Endothelial cell of umbilical vein (primary cell): Measurements from ENCODE around the gene USP4. TPM values are rescaled to one million over a fixed set of nuclear protein-coding genes. Genes with fewer than 3 reads are reported as not detected.

Experiments used
- BruUV-seq: library from RNA; stranded (reverse); fragments of 400-500 nt; replicated peaks from 2 replicates; lab custom pipeline; 2021; lab: Mats Ljungman, UMichigan
- CTCF ChIA-PET: fragments of 300-600, 350-600 bp; sonication (Branson Sonifier 250); formaldehyde crosslinking; loops from one replicate; lab custom pipeline; 2021; ENCODE audit warnings: antibody characterized with exemption, inconsistent platforms; lab: Charles Lee
- POLR2A ChIA-PET: fragments of 300-600, 350-600 bp; sonication (Branson Sonifier 250); formaldehyde crosslinking; loops from one replicate; lab custom pipeline; 2021; ENCODE audit warnings: antibody characterized with exemption, inconsistent platforms; lab: Charles Lee
- DNase-seq: peaks from one replicate; pipeline ENCODE4 v3.0.0-alpha.2; 2011; ENCODE audit warnings: low read depth, low spot score
- FAIRE-seq: peaks from 2 replicates; lab custom pipeline; 2011; peaks lifted over from hg19 to GRCh38; lab: Jason Lieb, UNC
- H2AFZ ChIP-seq: 2 replicates; pipeline ENCODE4 v1.6.0; 2012; ENCODE audit warnings: low read depth, low read length, control low read depth, inconsistent platforms
- H3K27ac ChIP-seq: 2 replicates; pipeline ENCODE4 v1.5.1; 2011; ENCODE audit warnings: low read depth, mild to moderate bottlenecking, control low read depth, low read length, moderate library complexity; ENCODE audit not compliant: insufficient read depth
- H3K27me3 ChIP-seq, 2 experiments: 2 replicates each; pipeline versions ENCODE4 v1.6.0 to v1.6.1; 2011; ENCODE audit warnings: low read length in 2 of 2, mixed read lengths in 1 of 2; ENCODE audit not compliant: control insufficient read depth in 2 of 2, insufficient read depth in 2 of 2
- H3K36me3 ChIP-seq, 2 experiments: 2 replicates in 1 of 2; 3 replicates in 1 of 2; pipeline ENCODE4 v1.5.1; 2011; ENCODE audit warnings: low read length in 2 of 2, mild to moderate bottlenecking in 1 of 2, moderate library complexity in 1 of 2; ENCODE audit not compliant: control insufficient read depth in 2 of 2, insufficient read depth in 2 of 2; ENCODE audit errors: extremely low read depth in 1 of 2
- H3K4me1 ChIP-seq: 3 replicates; pipeline ENCODE4 v1.5.1; 2011; ENCODE audit warnings: mild to moderate bottlenecking, low read length; ENCODE audit not compliant: control insufficient read depth, insufficient read depth; ENCODE audit errors: extremely low read depth
- H3K4me2 ChIP-seq: 2 replicates; pipeline ENCODE4 v1.6.1; 2011; ENCODE audit warnings: low read length, control low read depth, mixed read lengths; ENCODE audit not compliant: insufficient read depth
- H3K4me3 ChIP-seq, 3 experiments: fragments of 200-600 bp in 1 of 3; sonication (generic), shearing (Covaris generic) in 1 of 3; replicated peaks in 1 of 3; 2 replicates each; pipeline ENCODE4 v1.5.1; 2011 to 2016; ENCODE audit warnings: control low read depth in 3 of 3, low read length in 3 of 3, mild to moderate bottlenecking in 2 of 3, inconsistent platforms in 1 of 3, low read depth in 1 of 3, moderate library complexity in 1 of 3; ENCODE audit not compliant: insufficient read depth in 1 of 3
- H3K79me2 ChIP-seq: 2 replicates; pipeline ENCODE4 v1.6.0; 2012; ENCODE audit warnings: low read length, inconsistent platforms; ENCODE audit not compliant: control insufficient read depth, insufficient read depth
- H3K9ac ChIP-seq: replicated peaks from 2 replicates; pipeline ENCODE3; 2011; ENCODE audit warnings: low read length, control low read depth; ENCODE audit not compliant: insufficient read depth; ENCODE audit errors: extremely low read depth
- H3K9me1 ChIP-seq: replicated peaks from 3 replicates; pipeline ENCODE4 v1.6.0; 2011; ENCODE audit warnings: mild to moderate bottlenecking, low read length; ENCODE audit not compliant: control insufficient read depth, insufficient read depth; ENCODE audit errors: extremely low read depth
- H3K9me3 ChIP-seq: replicated peaks from 2 replicates; pipeline ENCODE4 v1.5.1; 2012; ENCODE audit warnings: low read length, inconsistent platforms; ENCODE audit not compliant: control insufficient read depth, insufficient read depth
- H4K20me1 ChIP-seq: replicated peaks from 2 replicates; pipeline ENCODE3; 2011; ENCODE audit warnings: mild to moderate bottlenecking, low read length; ENCODE audit not compliant: control insufficient read depth, insufficient read depth; ENCODE audit errors: extremely low read depth
- EZH2 ChIP-seq: IDR thresholded peaks from 2 replicates; pipeline ENCODE4 v1.6.1; 2012; ENCODE audit warnings: borderline replicate concordance, low read depth, mild to moderate bottlenecking, moderate library complexity, low read length, inconsistent platforms; ENCODE audit not compliant: severe bottlenecking
- FOS ChIP-seq: IDR thresholded peaks from 2 replicates; pipeline ENCODE4 v1.6.1; 2011; ENCODE audit warnings: mild to moderate bottlenecking, low read length, moderate library complexity, borderline replicate concordance; ENCODE audit not compliant: insufficient read depth
- GATA2 ChIP-seq: IDR thresholded peaks from 2 replicates; pipeline ENCODE4 v1.7.0; 2011; ENCODE audit warnings: low read depth, mild to moderate bottlenecking, moderate library complexity, mixed read lengths, low read length; ENCODE audit not compliant: insufficient read length, insufficient read depth
- JUN ChIP-seq: IDR thresholded peaks from 2 replicates; pipeline ENCODE4 v1.6.1; 2011; ENCODE audit warnings: borderline replicate concordance, low read depth; ENCODE audit not compliant: insufficient read length, insufficient read depth
- MYC ChIP-seq: IDR thresholded peaks from one replicate; pipeline ENCODE4 v1.6.1; 2011; ENCODE audit warnings: mild to moderate bottlenecking, low read depth, low read length
- POLR2A ChIP-seq: IDR thresholded peaks from 2 replicates; pipeline ENCODE4 v1.6.1; 2012; ENCODE audit warnings: low read depth, mild to moderate bottlenecking, control low read depth, low read length
- POLR2AphosphoS5 ChIP-seq: IDR thresholded peaks from 2 replicates; pipeline ENCODE4 v1.6.1; 2012; ENCODE audit warnings: low read depth, mild to moderate bottlenecking, control low read depth, low read length, moderate library complexity; ENCODE audit not compliant: insufficient read depth
- dilution Hi-C: fragments of 300-500 bp; cut with MboI; formaldehyde crosslinking; loops from one replicate; pipeline ENCODE4 v1.15.0; 2019; ENCODE audit warnings: low sequenced_read_pairs; ENCODE audit not compliant: extremely low pct_ligation_motif_present
- intact Hi-C: fragments of 100-400 bp; cut with micrococcal nuclease; formaldehyde crosslinking; loops from one replicate; pipeline ENCODE4 v1.10.0; 2022
- polyA plus RNA-seq, 4 experiments: library from polyadenylated mRNA; depleted of rRNA in 3 of 4; stranded (reverse) in 3 of 4; unstranded in 1 of 4; fragments of >200 nt; gene quantifications; 2 replicates each; pipeline versions ENCODE4 v1.2.1 to v1.2.3, GENCODE V29; 2011 to 2012; ENCODE audit warnings: missing spikeins in 1 of 4
- total RNA-seq: library from RNA; stranded (reverse); gene quantifications from 2 replicates; pipeline ENCODE4 v1.2.3, GENCODE V29; 2021
- TF ChIP-seq, protein P1 (sequence below), 2 donors: IDR thresholded peaks; 1 replicate in 1 of 2; 2 replicates in 1 of 2; pipeline ENCODE4 v1.5.1; 2011; ENCODE audit warnings: low read length in 2 of 2, mild to moderate bottlenecking in 2 of 2, moderate library complexity in 2 of 2, control low read depth in 1 of 2, inconsistent platforms in 1 of 2, low read depth in 1 of 2; ENCODE audit not compliant: insufficient read depth in 1 of 2; ENCODE audit errors: extremely low read depth in 1 of 2
- TF ChIP-seq, protein P2 (sequence below): IDR thresholded peaks from 2 replicates; pipeline ENCODE4 v1.6.1; 2011; ENCODE audit not compliant: insufficient read depth, insufficient read length

USP4 gene
- total and polyA plus RNA-seq, 2 donors (not counting 3 experiments of a cell fraction or from before 2014, with no cell fraction given): 39.1 to 61.3 TPM

DNA sequence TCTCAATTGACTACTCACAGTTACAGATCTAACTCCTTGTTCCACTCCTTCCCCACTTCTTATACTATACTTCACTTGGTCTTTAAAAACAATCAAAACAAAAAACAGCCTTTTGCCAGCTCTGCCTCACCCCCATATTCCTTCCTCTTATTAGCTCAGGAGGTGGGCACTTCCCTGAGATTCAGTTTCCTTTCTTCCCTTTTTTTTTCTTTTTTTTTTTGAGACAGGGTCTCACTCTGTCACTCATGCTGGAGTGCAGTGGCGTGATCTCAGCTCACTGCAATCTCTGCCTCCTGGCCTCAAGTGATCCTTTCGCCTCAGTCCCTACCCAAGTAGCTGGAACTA is 69.7 kb downstream of the USP4 start:
- no TSS peak for BruUV-seq
- POLR2A ChIA-PET: interaction anchor here (0.7 kb wide), 2 partner anchors 12 to 239 kb away, joined by 3 read pairs; no protein-coding TSS in a partner anchor

More for the DNA sequence above, 69.7 kb downstream of the USP4 start:
- dilution Hi-C loops: no loop called here
- Histone ChIP-seq H3K9me1 (no peaks in the 10 kb centered on the region), H3K79me2 (no peaks in the 10 kb centered on the region), H3K27ac (no peak overlapping the region), H3K4me3 (no peak overlapping the region), H3K9ac (no peak overlapping the region), H3K4me1 (no peaks in the 10 kb centered on the region), H4K20me1 (no peaks in the 10 kb centered on the region), H3K36me3 (no peaks in the 10 kb centered on the region), H2AFZ (no peak overlapping the region), H3K4me2 (no peak overlapping the region), H3K9me3 (no peaks in the 10 kb centered on the region), H3K27me3 (no peaks in the 10 kb centered on the region)
- DNase-seq (no peak), FAIRE-seq (no peak)
- intact Hi-C loops: no loop called here
- CTCF ChIA-PET: interaction anchor here (1.0 to 1.2 kb wide), 2 partner anchors 17 to 99 kb away, joined by 3 to 4 read pairs; partner anchors contain the start of gene KLHDC8B
- TF ChIP-seq, protein P1, sequence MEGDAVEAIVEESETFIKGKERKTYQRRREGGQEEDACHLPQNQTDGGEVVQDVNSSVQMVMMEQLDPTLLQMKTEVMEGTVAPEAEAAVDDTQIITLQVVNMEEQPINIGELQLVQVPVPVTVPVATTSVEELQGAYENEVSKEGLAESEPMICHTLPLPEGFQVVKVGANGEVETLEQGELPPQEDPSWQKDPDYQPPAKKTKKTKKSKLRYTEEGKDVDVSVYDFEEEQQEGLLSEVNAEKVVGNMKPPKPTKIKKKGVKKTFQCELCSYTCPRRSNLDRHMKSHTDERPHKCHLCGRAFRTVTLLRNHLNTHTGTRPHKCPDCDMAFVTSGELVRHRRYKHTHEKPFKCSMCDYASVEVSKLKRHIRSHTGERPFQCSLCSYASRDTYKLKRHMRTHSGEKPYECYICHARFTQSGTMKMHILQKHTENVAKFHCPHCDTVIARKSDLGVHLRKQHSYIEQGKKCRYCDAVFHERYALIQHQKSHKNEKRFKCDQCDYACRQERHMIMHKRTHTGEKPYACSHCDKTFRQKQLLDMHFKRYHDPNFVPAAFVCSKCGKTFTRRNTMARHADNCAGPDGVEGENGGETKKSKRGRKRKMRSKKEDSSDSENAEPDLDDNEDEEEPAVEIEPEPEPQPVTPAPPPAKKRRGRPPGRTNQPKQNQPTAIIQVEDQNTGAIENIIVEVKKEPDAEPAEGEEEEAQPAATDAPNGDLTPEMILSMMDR (IDR thresholded peaks at IDR 0.05; ENCODE audit: extremely low read depth in 1 of 2, insufficient read depth in 1 of 2, low read depth in 1 of 2, low read length in 2 of 2): no peak
- TF ChIP-seq GATA2 (no peak), POLR2AphosphoS5 (no peak), FOS (no peak), EZH2 (no peak), POLR2A (no peak), JUN (no peak), MYC (no peak)
- TF ChIP-seq, protein P2, sequence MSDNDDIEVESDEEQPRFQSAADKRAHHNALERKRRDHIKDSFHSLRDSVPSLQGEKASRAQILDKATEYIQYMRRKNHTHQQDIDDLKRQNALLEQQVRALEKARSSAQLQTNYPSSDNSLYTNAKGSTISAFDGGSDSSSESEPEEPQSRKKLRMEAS: no peak
